Caki2 (cell line): ENCODE data around the gene SPTBN5. TPM values are rescaled to one million over a fixed set of nuclear protein-coding genes. Genes with fewer than 3 reads are reported as not detected.
A peak's percentile ranks its signal among the peaks of the same experiment; 100 is the strongest.

Source experiments
- DNase-seq: peaks from one replicate; pipeline ENCODE4 v3.0.0-alpha.2; 2015; ENCODE audit warnings: low read depth
- in situ Hi-C: cut with HindIII; loops from 2 replicates; pipeline ENCODE4 v1.10.0; 2016; ENCODE audit warnings: low sequenced_read_pairs, low pct_unique_long_range_greater_than_20kb, mixed read lengths
- total RNA-seq: library from RNA; depleted of rRNA; stranded (reverse); fragments of >200 nt; shearing (Covaris generic); gene quantifications from 2 replicates; pipeline ENCODE4 v1.2.3, GENCODE V29; 2014; ENCODE audit warnings: low replicate concordance

SPTBN5 gene
- total RNA-seq, 1 experiment from 2014 or later, result not detected

GRCh38 chr15:41928637-41929620, 35.1 kb upstream of the SPTBN5 start:
- in situ Hi-C loops, result no loop called here
- DNase-seq, result peak; percentile 40

GRCh38 chr15:41928100-41928499, 34.2 kb upstream of the SPTBN5 start:
- DNase-seq, result no peak
- in situ Hi-C loops, result no loop called here

- in situ Hi-C loops, result no loop called here
- no peak for DNase-seq
Measured at GRCh38 chr15:41927536-41927935, 33.7 kb upstream of the SPTBN5 start.

GRCh38 chr15:41926185-41927056, 32.6 kb upstream of the SPTBN5 start:
- DNase-seq, result no peak
- in situ Hi-C loops, result no loop called here

GRCh38 chr15:41925086-41925608, 31.3 kb upstream of the SPTBN5 start:
- DNase-seq, result no peak
- in situ Hi-C loops, result no loop called here

GRCh38 chr15:41923401-41923997, 29.6 kb upstream of the SPTBN5 start:
- DNase-seq, result no peak
- in situ Hi-C loops, result no loop called here

GRCh38 chr15:41922353-41922752, 28.5 kb upstream of the SPTBN5 start:
- in situ Hi-C loops, result no loop called here
- DNase-seq, result no peak

- no peak for DNase-seq
- in situ Hi-C loops, result no loop called here
Measured at GRCh38 chr15:41921639-41922038, 27.8 kb upstream of the SPTBN5 start.

GRCh38 chr15:41921167-41921566, 27.3 kb upstream of the SPTBN5 start:
- no peak for DNase-seq
- in situ Hi-C loops, result no loop called here

- DNase-seq, result peak; percentile 16
- in situ Hi-C loops, result no loop called here
Measured at GRCh38 chr15:41919954-41920538, 26.2 kb upstream of the SPTBN5 start.

- in situ Hi-C loops, result no loop called here
Measured at GRCh38 chr15:41919201-41919820, 25.5 kb upstream of the SPTBN5 start.

GRCh38 chr15:41918506-41919126, 24.8 kb upstream of the SPTBN5 start:
- DNase-seq, result no peak
- in situ Hi-C loops, result no loop called here

More at GRCh38 chr15:41919201-41919820, 25.5 kb upstream of the SPTBN5 start:
- no peak for DNase-seq

GRCh38 chr15:41917767-41918430, 24.0 kb upstream of the SPTBN5 start:
- in situ Hi-C loops, result no loop called here
- DNase-seq, result peak; percentile 69

GRCh38 chr15:41915255-41915994, 21.6 kb upstream of the SPTBN5 start:
- in situ Hi-C loops, result no loop called here
- no peak for DNase-seq

GRCh38 chr15:41914411-41914810, 20.6 kb upstream of the SPTBN5 start:
- no peak for DNase-seq
- in situ Hi-C loops, result no loop called here

GRCh38 chr15:41913256-41913655, 19.4 kb upstream of the SPTBN5 start:
- in situ Hi-C loops, result no loop called here
- no peak for DNase-seq
